VCaP (cell line): ENCODE data around the gene DLGAP1.
"Not testable (repeated sequence)": the region's sequence is repeated elsewhere in the genome, so short reads cannot be mapped to it uniquely, and the experiment has no call there.

ENCODE experiments used
- H3K27ac ChIP-seq: fragments of 450-650 bp; 2 replicates; pipeline ENCODE4 v1.5.1; 2017
- TF ChIP-seq, protein P1 (sequence below): fragments of 450-650 bp; conservative IDR thresholded peaks from 2 replicates; pipeline ENCODE4 v1.5.1; 2017; ENCODE audit warnings: mild to moderate bottlenecking, moderate library complexity

The DLGAP1 gene

GRCh38 chr18:3481696-3482210 lies 973.4 kb downstream of the DLGAP1 start:
- TF ChIP-seq, protein P1, sequence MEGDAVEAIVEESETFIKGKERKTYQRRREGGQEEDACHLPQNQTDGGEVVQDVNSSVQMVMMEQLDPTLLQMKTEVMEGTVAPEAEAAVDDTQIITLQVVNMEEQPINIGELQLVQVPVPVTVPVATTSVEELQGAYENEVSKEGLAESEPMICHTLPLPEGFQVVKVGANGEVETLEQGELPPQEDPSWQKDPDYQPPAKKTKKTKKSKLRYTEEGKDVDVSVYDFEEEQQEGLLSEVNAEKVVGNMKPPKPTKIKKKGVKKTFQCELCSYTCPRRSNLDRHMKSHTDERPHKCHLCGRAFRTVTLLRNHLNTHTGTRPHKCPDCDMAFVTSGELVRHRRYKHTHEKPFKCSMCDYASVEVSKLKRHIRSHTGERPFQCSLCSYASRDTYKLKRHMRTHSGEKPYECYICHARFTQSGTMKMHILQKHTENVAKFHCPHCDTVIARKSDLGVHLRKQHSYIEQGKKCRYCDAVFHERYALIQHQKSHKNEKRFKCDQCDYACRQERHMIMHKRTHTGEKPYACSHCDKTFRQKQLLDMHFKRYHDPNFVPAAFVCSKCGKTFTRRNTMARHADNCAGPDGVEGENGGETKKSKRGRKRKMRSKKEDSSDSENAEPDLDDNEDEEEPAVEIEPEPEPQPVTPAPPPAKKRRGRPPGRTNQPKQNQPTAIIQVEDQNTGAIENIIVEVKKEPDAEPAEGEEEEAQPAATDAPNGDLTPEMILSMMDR: peak; percentile 37; the same call in 1 of the 2 replicates
- no peak overlapping the region for H3K27ac ChIP-seq

DNA sequence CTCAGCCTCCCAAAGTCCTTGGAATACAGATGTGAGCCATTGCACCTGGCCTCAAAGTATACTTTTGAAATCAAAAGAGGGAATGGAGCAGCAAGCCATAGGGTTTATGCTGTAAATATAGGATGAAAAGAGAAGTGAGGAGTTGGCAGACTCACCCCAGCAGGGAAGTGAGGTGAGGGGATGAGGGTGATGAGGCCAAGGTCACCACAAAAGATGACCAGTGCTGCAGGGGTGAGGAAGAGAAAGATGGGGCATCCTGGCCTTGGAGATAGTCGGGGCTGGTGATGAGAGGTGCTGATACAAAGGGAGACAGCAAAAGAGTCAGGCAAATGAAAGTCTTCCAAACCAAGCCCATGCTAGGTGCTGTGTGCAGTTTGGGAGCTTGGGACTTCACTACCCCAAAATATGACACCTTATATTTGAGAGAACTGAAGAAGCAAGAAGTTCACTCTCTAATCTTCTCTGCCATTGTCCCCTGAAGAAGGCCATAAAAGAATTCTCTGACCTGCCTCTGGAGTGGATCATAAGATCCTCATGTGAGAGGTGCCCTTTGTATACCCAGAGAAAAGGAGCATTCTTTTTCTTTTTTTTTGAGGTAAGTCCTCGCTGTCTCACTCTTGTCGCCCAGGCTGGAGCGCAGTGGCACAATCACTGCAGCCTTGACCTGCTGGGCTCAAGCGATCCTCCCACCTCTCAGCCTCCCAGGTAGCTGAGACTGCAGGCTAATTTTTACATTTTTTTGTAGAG lies 974.1 kb downstream of the DLGAP1 start:
- H3K27ac ChIP-seq: no peak overlapping the region
- TF ChIP-seq, protein P1: no peak

DNA sequence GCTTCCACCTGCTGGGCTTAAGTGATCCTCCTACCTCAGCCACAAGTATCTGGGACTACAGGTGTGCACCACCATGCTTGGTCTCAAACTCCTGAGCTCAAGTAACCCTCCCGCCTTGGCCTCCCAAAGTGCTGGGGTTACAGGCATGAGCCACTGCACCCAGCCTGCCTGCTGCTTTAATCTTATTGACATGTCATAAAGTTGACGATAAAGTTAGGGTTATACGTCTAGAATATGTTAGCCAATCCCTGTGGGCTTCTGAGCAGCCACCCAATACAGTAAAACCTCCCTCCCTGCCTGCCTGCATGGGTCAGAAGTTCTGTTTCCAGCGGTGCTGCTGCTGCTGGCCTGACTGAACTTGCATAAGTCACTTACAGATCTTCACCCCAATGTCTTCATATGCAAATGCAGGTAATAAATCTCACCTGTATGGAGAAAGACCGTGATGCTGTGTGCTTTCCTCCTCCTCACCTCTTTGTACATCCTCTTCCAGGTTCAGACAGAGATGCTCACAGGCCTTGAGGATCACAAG lies 975.1 kb downstream of the DLGAP1 start:
- no peak overlapping the region for H3K27ac ChIP-seq
- TF ChIP-seq, protein P1: no peak

DNA sequence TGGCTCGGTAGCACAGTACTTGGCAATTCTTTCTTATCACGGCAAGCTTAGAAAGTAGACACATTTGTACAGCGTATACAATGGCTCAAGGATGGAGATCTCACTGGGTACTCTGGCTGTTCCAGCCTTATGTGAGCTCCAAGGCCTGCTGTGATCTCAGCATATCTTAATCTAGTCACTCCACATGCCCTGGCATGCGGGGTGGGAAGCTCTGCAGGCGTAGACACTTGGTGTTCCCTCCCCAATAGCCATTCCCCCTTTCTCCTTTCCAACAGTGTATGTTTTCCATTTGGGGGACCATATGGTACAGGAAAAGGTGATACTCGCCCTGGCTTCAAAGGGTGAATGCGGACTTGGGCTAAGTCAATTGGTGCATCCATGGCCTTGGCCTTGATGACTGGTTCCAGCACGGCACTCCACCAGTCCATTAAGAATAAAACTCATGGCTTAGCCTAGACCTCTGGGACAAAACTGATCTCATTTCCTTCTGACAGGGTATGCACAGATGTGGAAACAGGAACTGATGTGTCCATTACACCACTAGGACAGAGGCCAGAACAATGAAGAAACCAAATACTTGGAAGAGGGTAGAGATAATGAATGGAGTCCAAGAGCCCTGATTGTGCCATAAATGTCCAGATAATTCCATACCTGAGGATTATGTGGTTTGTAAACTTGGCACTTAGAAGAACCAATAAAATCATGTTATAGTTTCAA lies 976.7 kb downstream of the DLGAP1 start:
- TF ChIP-seq, protein P1: no peak
- H3K27ac ChIP-seq: no peak overlapping the region

DNA sequence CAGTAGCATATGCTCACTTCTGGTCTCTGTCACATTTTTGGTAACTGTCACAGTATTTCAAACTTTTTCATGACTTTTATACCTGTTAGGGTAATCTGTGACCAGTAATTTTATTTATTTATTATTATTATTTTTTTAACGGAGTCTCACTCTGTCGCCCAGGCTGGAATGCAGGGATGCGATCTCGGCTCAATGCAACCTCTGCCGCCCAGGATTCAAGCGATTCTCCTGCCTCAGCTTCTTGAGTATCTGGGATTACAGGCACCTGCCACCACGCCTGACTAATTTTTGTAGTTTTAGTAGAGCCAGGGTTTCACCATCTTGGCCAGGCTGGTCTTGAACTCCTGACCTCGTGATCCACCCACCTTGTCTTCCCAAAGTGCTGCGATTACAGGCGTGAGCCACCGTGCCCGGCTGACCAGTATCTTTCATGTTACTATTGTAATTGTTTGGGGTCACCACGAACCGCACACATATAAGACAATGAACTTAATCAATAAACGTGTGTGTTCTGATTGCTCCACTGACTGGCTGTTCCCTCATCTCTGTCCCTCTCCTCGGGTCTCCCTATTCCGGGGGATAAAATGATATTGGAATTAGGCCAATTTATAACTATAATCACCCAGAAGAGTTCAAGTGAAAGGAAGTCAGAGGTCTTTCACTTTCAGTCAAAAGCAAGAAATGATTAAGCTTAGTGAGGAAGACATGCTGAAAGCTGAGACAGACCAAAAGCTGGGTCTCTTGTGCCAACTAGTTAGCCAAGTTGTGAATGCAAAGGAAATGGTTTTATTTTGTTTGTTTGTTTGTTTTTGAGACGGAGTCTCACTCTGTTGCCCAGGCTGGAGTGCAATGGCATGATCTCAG lies 982.2 kb downstream of the DLGAP1 start:
- TF ChIP-seq, protein P1: no peak
- no peak overlapping the region for H3K27ac ChIP-seq

DNA sequence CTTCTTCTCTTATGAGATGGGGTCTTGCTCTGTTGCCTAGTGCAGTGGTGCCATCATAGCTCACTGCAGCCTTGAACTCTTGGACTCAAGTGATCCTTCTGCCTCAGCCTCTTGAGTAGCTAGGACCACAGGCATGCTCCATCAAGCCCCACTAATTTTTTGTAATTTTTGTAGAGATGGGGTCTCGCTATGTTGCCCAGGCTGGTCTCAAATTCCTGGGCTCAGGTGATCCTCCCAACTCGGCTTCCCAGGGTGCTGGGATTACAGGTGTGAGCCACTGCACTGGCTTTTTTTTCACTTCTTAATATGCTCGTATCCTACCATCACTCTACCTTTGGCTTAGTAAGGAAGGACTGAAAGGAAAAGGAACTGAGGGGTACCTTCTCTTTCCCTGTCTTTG lies 983.0 kb downstream of the DLGAP1 start:
- not testable (repeated sequence) for H3K27ac ChIP-seq

DNA sequence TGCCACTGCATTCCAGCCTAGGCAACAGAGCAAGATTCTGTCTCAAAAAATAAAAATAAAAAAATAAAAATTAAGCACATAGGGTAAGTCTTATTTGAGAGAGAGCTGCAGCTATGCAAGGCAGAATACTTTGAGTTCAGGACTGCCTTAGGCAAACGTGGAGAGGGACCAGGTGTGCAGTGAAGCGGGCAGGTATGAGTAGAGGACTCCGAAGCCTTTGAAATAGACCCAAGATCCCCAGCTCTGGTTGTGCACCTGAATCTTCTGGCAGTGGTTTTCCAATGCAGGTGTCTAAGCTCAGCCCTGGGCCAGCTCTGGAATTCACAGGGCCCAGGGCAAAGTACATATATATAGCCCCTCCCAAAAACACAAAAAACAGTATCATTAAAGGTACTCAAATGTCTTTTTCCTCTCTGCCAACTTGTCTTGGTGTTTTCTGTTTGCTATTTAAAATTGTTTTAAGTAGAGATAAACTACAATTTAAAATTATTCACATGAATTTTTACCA lies 983.9 kb downstream of the DLGAP1 start:
- H3K27ac ChIP-seq: no peak overlapping the region
- TF ChIP-seq, protein P1: no peak
